Mammary epithelial cell (primary cell): Measurements from ENCODE around the gene COL5A1.

Source experiments
- CTCF ChIP-seq, 2 donors: IDR thresholded peaks in 1 of 2; conservative IDR thresholded peaks in 1 of 2; 2 replicates each; pipeline ENCODE4 v1.5.1; 2011 to 2012; ENCODE audit warnings: inconsistent platforms in 2 of 2, low read length in 2 of 2, mild to moderate bottlenecking in 2 of 2, control low read depth in 1 of 2, low read depth in 1 of 2; ENCODE audit not compliant: insufficient read depth in 1 of 2; ENCODE audit errors: extremely low read depth in 1 of 2
- EZH2 ChIP-seq: IDR thresholded peaks from 2 replicates; pipeline ENCODE4 v1.6.1; 2012; ENCODE audit warnings: low read length, inconsistent platforms, borderline replicate concordance

GRCh38 chr9:134598884-134599245 is 42.7 kb upstream of the COL5A1 start:
- TF ChIP-seq CTCF (conservative IDR thresholded peaks at IDR 0.05 in 1 of 2, IDR thresholded peaks at IDR 0.05 in 1 of 2; ENCODE audit: extremely low read depth in 1 of 2, insufficient read depth in 1 of 2, low read depth in 1 of 2, low read length in 2 of 2) (no peak), EZH2 (no peak)
